ENCODE results near the gene PHYKPL. TPM values are rescaled to one million over a fixed set of nuclear protein-coding genes. Genes with fewer than 3 reads are reported as not detected.

The PHYKPL gene
- 40.9 and 48.8 TPM in 2 replicates for total RNA-seq (2021)
- long read RNA-seq, transcript PHYKPL-201 (13 exons, 2,038 nt) = major isoform, 70 of 309 reads
- long read RNA-seq, partial matches to known transcripts = 5 of 309 reads
- long read RNA-seq, other reads (novel, unspliced or antisense) = 234 of 309 reads

DNA sequence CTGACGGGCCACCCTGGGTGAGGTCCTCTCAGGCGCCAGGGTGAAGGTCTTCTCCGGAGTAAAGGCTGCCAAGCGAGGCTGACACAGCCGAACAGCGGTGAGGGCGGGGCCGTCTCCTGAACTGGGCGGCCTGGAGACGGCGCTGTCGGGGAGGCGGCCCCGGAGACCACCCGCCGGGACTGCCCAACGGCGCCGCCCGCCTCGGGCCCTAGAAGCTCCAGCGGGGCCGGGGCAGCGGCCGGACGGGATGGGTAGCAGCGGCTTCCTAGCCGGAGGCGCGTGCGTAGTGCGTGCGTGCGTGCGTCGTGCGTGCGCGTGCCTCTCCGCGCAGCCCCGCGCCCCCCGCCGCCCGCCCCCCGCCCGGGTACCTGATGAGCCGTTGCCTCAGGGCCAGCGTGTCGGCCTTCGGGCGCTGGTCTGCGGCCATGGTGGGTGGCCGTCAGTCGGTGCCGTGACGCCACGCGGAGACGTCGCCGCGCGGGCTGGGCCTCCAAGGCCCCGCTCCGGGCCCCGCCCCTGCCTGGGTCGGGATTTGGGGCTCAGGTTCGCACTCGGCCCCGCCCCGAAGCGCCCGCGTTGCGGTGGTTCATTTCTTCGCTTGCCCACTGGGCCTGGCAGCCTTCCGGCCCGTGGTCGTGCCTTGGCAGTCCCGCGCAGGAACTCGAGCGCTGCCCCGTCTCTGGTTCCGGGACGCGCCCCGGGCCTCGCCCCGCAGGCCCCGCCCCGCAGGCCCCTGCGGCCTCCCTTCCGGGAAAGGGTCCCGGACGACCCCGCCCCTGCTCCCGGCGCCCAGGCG is at the start of gene PHYKPL:
Gene PHYKPL (minus strand): TSS at position 679 of the 796 bp plus-strand sequence. CDS start 252 bp downstream, at position 427.
- peak within 1 kb of the TSS; percentile 79 to 82 for H3K4me3 Mint-ChIP-seq
- Histone ChIP-seq H3K56ac (ENCODE audit: insufficient read length, low read depth, low read length) (no peak within 1 kb of the TSS), H4K5ac (ENCODE audit: insufficient read length, low read depth, low read length) (no peak within 1 kb of the TSS), H3K18ac (ENCODE audit: insufficient read length, low read depth, low read length) (peak within 1 kb of the TSS; percentile 68), H2AFZ (ENCODE audit: low read length) (no peak within 1 kb of the TSS), H3K27me3 (ENCODE audit: insufficient read depth, low read length) (no peaks in the 10 kb centered on the region), H3K79me2 (ENCODE audit: insufficient read depth, low read length) (peaks cover 4% of the 10 kb centered on the region; the same call in 1 of the 2 replicates), H2BK5ac (ENCODE audit: insufficient read length, low read length) (no peak within 1 kb of the TSS), H2BK15ac (ENCODE audit: low read depth, low read length) (no peak within 1 kb of the TSS), H3K4ac (ENCODE audit: low read depth, low read length) (no peak within 1 kb of the TSS), H4K8ac (replicated peaks; ENCODE audit: insufficient read length, low read depth, low read length) (no peak within 1 kb of the TSS), H3K14ac (ENCODE audit: insufficient read depth, low read length) (peak within 1 kb of the TSS; percentile 77), H3K23me2 (ENCODE audit: insufficient read length, low read depth, low read length, poor library complexity, severe bottlenecking) (peaks cover 3% of the 10 kb centered on the region), H2BK20ac (ENCODE audit: low read depth, low read length, poor library complexity, severe bottlenecking) (no peak within 1 kb of the TSS), H2AK5ac (ENCODE audit: insufficient read length, low read length) (no peak within 1 kb of the TSS), H2BK12ac (ENCODE audit: insufficient read length, low read depth, low read length) (no peak within 1 kb of the TSS), H3K79me1 (ENCODE audit: insufficient read depth, low read depth, low read length, poor library complexity, severe bottlenecking) (no peaks in the 10 kb centered on the region), H4K91ac (ENCODE audit: insufficient read length, low read depth, low read length) (no peak within 1 kb of the TSS), H4K20me1 (ENCODE audit: control insufficient read depth, insufficient read depth, insufficient read length) (no peaks in the 10 kb centered on the region), H3K4me1 (ENCODE audit: insufficient read depth, low read length) (no peaks in the 10 kb centered on the region), H3T11ph (ENCODE audit: low read length) (no peak within 1 kb of the TSS), H2BK120ac (ENCODE audit: low read depth, low read length, poor library complexity, severe bottlenecking) (no peak within 1 kb of the TSS), H3K9ac (ENCODE audit: extremely low read depth, insufficient read length, low read length) (peak within 1 kb of the TSS; percentile 34), H3K27ac (ENCODE audit: insufficient read length, low read depth, low read length) (no peak within 1 kb of the TSS), H3K23ac (ENCODE audit: insufficient read length, low read depth, low read length) (no peak within 1 kb of the TSS), H3K9me3 (ENCODE audit: control insufficient read depth, low read depth, low read length) (no peaks in the 10 kb centered on the region), H3K4me2 (ENCODE audit: insufficient read depth, insufficient read length, low read length) (peak within 1 kb of the TSS; percentile 61)
- no peak within 1 kb of the TSS for H3K27ac Mint-ChIP-seq
- H3K4me1 Mint-ChIP-seq = peaks cover 12 to 22% of the 10 kb centered on the region in 2 experiments
- TF ChIP-seq, protein P1, sequence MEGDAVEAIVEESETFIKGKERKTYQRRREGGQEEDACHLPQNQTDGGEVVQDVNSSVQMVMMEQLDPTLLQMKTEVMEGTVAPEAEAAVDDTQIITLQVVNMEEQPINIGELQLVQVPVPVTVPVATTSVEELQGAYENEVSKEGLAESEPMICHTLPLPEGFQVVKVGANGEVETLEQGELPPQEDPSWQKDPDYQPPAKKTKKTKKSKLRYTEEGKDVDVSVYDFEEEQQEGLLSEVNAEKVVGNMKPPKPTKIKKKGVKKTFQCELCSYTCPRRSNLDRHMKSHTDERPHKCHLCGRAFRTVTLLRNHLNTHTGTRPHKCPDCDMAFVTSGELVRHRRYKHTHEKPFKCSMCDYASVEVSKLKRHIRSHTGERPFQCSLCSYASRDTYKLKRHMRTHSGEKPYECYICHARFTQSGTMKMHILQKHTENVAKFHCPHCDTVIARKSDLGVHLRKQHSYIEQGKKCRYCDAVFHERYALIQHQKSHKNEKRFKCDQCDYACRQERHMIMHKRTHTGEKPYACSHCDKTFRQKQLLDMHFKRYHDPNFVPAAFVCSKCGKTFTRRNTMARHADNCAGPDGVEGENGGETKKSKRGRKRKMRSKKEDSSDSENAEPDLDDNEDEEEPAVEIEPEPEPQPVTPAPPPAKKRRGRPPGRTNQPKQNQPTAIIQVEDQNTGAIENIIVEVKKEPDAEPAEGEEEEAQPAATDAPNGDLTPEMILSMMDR (conservative IDR thresholded peaks at IDR 0.05) = peak; percentile 32; the same call in 2 of the 3 replicates
- H3K27me3 Mint-ChIP-seq (ENCODE audit: low read depth) = no peaks in the 10 kb centered on the region; the same call in 1 of the 2 replicates
- no CpG with 5 or more reads among the region's 102 CpGs for WGBS (ENCODE audit: extremely low coverage, insufficient read length, low lambda C conversion rate)
- DNase-seq = peak; percentile 78
- H3K36me3 Mint-ChIP-seq (ENCODE audit: insufficient read depth in 1 of 3, low read depth in 3 of 3) = peaks cover 32 to 43% (median 43%) of the 10 kb centered on the region in 3 experiments
- H3K9me3 Mint-ChIP-seq = no peaks in the 10 kb centered on the region; a peak in 1 of 5 replicates
